ENCODE data around the gene TFAP2E. TPM values are rescaled to one million over a fixed set of nuclear protein-coding genes. Genes with fewer than 3 reads are reported as not detected.

The TFAP2E gene
- 0.14 and 0.17 TPM in 2 replicates for total RNA-seq

DNA sequence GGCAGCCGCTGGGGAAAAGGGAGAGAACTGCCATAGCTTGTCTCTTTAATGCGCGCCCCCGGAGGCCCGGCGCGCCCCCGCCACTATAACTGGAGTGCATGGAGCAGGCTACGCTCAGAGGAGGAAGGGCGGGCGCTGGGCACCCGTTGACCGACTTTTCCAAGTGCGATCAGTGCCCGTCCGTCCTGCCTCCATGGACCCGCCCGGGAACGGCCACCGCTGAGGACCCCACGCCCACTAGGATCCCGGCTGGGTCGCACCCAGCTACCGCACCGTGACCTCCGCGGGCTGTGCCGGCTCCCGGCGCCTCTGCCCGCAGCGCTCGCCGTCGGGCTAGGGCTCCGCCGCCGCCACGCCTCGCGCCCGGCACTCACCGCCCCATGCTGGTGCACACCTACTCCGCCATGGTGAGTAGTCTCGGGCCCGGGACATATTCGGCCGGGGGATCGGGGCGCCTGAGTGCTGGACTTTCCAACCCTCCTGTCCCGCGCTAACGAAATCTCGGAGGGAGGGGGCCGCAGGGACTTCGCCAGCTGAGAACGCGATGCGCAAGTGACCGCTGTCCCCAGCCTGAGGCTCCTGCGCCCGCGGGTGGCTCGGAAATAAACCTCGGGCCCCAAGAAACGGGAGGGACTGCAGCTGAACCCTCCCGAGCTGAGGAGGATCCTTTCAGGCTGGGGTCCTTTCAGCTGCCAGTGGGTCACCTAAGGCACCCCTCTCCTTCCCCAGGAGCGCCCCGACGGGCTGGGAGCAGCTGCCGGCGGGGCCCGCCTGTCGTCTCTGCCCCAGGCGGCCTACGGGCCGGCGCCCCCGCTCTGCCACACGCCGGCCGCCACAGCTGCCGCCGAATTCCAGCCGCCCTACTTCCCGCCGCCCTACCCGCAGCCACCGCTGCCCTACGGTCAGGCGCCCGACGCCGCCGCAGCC lies at the start of gene TFAP2E:
Gene TFAP2E (plus strand): TSS at position 117 of the 927 bp plus-strand sequence. CDS start 264 bp downstream, at position 381.
- DNase-seq: peak; percentile 46

- no peak for DNase-seq
These were observed 49.0 kb upstream of the TFAP2E start for GRCh38 chr1:35524106-35524505.

DNA sequence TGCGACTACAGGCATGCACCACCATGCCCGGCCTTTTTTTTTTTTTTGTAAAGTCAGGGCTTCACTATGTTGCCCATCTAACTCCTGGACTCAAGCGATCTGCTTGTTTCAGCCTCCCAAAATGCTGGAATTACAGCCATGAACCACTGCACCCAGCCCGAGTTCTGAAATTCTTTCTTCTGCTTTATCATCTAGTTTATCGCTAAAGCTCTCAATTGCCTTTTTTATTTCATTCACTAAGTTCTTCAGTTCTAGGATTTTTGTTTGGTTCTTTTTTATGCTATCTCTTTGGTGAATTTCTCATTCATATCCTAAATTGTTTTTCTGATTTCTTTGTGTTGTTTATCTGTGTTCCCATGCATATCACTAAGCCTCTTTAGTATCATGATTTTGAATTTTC lies 42.9 kb upstream of the TFAP2E start:
- DNase-seq: no peak

DNA sequence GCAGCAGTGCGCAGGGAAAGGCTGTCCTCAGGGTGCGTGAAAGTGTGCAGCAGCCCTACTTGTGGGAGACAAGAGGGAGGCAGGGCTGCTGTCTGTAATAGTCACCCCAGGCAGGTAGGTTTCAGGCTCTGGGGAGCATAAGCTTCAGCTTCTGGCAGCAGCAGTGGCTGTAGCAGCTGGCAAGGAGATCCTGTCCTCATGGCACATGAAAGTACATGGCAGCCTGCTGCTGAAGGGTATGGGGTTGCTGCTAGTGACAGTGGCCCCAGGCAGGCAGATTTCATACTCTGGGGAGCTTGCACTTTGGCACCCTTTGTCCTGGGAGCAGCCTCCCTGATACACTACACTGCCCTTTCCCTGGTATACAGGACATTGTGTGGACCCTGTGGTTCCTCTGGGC lies 42.2 kb upstream of the TFAP2E start:
- no peak for DNase-seq

GRCh38 chr1:35531368-35531767 lies 41.7 kb upstream of the TFAP2E start:
- no peak for DNase-seq

DNA sequence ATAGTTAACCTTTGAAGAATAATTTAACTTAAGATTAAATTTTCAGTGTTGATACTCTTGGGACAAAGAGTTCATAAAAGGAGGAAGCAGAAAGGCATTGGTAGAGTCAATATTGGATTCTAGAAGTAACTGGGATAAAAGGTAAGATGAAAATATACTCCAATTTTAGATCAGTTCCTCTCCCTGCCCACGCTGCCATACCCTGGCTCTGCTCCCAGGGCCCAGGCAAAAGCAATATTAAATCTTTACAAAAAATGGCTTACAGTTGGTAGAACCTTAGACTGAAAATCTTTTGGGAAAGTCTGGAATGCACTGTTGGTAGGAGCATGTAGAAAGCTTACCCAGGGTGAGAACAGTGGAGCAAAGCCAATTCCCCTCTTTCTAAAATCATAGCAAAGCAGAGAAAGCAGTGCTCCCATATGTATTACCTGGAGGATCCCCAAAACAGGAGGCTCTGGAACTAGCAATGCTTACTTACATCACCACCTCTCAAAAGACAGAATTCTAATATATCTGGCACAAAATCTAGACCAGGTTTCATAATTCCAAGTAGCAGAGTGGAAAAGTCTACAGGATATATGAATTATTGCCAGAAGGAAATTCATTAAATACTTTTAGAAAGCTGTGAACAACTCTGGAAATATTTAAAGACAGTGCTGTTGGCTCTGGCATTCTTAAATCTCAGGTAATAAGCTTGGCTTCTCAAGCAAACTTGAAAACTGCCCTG lies 40.5 kb upstream of the TFAP2E start:
- DNase-seq: no peak

- DNase-seq: no peak
These were observed 39.5 kb upstream of the TFAP2E start for GRCh38 chr1:35533586-35533985.

- no peak for DNase-seq
These were observed 37.9 kb upstream of the TFAP2E start for GRCh38 chr1:35535243-35535642.

- DNase-seq: no peak
These were observed 36.5 kb upstream of the TFAP2E start for GRCh38 chr1:35536556-35537162.

GRCh38 chr1:35537806-35538205 lies 35.3 kb upstream of the TFAP2E start:
- DNase-seq: no peak

DNA sequence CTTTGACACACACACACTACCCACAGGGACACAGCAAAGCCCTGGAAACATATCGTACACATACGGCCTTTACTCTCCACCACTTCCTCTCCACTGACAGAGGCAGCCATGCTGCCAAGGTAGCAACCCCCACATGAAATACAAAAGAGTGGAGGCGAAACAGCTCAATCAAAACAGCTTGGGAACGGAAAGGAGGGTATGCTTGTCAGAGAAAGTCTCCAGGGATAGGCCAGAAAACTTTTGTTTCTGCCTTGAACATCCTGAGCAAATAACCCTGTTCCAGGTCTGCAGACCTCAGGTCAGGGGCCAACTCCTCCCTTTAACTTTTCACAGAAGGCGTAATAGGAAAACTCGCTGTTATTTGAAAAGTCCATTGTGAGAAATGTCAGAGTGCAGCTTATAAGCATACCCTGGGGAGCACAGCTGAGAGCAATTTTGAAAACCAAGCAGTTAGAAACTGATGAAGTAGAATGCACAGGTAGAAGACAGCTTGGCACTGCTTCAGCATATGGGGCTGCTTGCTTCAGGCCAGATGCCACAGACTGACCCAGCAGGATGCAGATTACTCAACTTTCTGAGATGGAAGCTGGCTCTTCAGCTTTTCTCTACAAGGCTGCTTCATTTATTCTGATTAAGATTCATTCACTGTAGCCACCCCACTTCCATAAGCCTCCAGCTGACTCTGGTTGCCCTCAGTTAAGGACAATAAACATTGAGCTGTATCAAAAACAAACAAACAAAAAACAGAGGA lies 33.9 kb upstream of the TFAP2E start:
- DNase-seq: peak; percentile 48

DNA sequence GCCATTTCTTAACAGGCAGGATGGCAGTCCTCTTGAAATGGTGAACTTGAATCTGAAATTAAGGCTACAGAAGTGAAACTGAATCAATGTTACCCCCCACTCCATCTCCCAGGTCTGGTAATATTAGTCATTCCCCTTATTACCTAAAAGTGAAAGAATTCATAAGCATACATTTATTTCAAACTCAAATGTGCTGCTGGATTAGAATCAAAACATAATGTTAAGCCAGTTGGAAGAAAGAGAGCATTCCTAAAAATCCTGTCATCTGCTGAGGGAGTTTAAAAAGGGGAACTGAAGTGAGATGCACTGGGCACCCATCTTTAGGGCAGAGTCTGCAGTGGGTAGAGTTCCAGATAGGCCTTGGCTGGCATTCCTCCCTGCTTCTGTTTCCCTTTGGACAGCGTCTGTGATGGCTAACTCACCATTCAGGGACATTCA lies 33.3 kb upstream of the TFAP2E start:
- DNase-seq: no peak

- DNase-seq: peak; percentile 66
These were observed 28.1 kb upstream of the TFAP2E start for GRCh38 chr1:35544976-35545375.

GRCh38 chr1:35546614-35547013 lies 26.5 kb upstream of the TFAP2E start:
- no peak for DNase-seq

- DNase-seq: no peak
These were observed 19.3 kb upstream of the TFAP2E start for GRCh38 chr1:35553851-35554250.

DNA sequence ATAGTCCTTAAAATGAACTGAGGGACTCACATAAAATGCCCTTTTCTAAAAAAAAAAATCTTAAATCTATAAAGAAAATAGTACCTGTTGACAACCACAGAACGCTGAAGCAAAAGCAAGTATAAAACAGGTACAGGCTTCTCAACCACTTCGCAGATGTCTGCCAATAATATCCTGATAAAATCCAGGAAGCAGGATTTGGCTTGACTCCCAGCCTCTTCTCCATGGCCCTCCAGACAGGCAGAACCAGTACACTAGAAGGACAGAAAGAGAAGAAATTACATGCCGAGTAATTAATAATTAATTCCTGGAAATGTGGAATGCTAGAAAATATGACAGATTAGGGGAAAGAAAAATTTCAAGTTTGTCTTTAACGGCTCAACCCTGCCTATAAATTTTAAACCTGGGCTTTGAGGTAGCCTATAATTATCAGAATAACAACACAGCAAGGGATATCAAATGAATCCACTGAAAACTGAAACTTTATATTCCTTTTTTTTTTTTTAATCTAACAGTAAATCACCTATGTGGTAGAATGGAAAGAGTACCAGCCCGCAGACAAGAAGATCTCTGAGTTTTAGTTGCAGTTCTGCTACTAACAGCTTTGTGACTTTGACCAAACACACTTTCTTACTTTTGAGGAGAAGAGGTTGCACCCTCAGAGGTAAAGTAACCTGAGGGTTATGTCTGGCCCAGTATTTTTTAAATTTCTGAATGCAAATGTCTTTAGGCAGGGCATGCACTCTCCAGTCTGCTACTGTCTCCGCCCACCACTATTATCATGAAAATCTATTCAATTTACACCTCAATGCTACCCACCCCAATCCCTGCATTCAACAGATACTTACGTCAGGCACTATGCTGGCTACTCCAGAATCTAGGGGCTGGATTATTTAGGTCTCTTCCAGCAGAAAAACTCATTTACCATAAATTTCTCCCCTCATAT lies 18.6 kb upstream of the TFAP2E start:
- DNase-seq: peak; percentile 65

GRCh38 chr1:35555212-35555584 lies 17.9 kb upstream of the TFAP2E start:
- DNase-seq: no peak

DNA sequence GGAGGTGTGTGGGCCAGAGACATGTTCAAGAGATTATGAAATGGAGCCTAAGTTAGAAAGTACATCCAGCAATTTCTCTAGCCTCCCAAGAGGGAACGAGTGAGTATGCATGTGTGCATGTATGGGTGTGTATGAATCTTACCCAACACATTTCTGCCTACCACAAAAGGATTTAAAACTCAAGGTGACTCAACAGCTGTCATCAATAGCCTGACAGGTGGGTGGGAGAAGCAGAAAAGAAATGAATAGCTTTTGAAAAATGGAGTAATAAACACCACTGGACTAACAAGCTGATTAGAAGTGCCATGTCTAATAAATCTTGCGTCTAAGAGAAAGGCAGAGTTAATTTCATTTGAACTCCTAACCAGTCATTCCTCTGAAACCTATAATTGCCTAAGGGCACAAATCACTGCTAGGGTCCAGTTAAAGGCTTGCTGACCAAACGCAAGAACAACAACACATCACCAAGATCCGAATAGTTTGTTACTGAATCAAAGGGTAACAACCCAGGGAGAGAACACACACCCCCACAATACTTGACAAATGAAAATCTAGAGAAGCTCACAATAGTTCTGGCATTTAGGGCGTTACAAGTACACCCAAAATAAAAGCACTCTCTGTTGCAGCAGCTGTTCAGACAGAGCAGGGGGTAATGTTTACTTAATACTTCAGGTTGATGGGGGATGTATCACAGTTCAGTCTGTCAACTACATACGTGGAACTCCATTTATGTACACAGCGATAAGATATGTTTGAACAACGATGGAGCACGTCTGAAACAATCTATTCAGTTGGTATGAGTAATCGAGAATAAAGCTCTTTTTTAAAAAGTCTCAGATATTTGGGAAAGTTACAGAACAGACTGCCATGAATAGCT lies 17.3 kb upstream of the TFAP2E start:
- DNase-seq: no peak

DNA sequence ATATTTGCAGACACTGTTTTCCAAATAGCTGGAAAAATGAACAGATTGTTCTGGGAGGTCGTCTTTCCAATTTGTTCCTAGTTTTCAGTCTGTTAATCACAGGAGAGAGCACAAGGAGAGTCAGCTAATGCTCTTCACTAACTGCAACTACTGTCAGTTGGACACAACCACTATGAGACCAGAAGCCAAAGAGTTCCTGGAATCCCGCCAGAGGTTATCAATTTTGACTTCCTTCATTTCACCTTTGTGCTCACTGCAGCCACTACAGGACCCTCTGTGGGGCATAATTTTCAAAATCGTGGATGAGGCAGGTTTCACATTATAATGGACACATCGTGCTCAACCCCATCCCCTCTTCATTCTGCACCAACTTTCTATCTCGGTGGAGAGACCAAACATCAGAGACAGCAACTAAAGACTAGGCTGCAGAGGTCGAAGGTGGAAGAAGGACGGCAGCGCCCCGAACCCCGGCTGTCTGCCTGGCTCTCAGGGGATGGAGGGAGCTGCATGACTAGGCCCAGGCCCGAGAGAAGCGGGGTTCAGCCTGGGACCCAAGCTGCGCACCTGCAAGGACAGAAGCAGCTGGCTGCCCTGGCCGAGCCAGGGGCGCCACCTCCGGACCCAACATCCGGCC lies 16.5 kb upstream of the TFAP2E start:
- no peak for DNase-seq

GRCh38 chr1:35557118-35557610 lies 15.9 kb upstream of the TFAP2E start, which contains the start of gene KIAA0319L:
TSS of gene KIAA0319L (minus strand) at chr1:35557403. CDS start at chr1:35554491, 2,912 bp downstream.
- DNase-seq: peak; percentile 58

Measured in dermis blood vessel endothelial cell (primary cell).